Measurements from ENCODE around the gene NSRP1. TPM values are rescaled to one million over a fixed set of nuclear protein-coding genes. Genes with fewer than 3 reads are reported as not detected.

The NSRP1 gene
- total RNA-seq, 6 donors from 2014 or later: 23.1 to 78.6 (median 32.7) TPM

GRCh38 chr17:30172560-30172959 lies 55.9 kb downstream of the NSRP1 start:
- Histone ChIP-seq H3K27me3 (no peaks in the 10 kb centered on the region), H3K4me3 (no peak overlapping the region), H3K4me1 (no peaks in the 10 kb centered on the region), H3K9me3 (no peaks in the 10 kb centered on the region), H3K36me3 (peaks cover 0 to 40% (median 6%) of the 10 kb centered on the region in 4 donors), H3K27ac (no peak overlapping the region)
- DNase-seq (no peak), ATAC-seq (ENCODE audit: low FRiP score in 2 of 2) (no peak)
- WGBS, 2 donors: 100% methylated on average over 1 of the region's 1 CpG
- TF ChIP-seq, protein P1, sequence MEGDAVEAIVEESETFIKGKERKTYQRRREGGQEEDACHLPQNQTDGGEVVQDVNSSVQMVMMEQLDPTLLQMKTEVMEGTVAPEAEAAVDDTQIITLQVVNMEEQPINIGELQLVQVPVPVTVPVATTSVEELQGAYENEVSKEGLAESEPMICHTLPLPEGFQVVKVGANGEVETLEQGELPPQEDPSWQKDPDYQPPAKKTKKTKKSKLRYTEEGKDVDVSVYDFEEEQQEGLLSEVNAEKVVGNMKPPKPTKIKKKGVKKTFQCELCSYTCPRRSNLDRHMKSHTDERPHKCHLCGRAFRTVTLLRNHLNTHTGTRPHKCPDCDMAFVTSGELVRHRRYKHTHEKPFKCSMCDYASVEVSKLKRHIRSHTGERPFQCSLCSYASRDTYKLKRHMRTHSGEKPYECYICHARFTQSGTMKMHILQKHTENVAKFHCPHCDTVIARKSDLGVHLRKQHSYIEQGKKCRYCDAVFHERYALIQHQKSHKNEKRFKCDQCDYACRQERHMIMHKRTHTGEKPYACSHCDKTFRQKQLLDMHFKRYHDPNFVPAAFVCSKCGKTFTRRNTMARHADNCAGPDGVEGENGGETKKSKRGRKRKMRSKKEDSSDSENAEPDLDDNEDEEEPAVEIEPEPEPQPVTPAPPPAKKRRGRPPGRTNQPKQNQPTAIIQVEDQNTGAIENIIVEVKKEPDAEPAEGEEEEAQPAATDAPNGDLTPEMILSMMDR (IDR thresholded peaks at IDR 0.05): no peak
- TF ChIP-seq EP300 (IDR thresholded peaks at IDR 0.05) (no peak), POLR2A (IDR thresholded peaks at IDR 0.05) (no peak), POLR2AphosphoS5 (IDR thresholded peaks at IDR 0.05) (no peak)

DNA sequence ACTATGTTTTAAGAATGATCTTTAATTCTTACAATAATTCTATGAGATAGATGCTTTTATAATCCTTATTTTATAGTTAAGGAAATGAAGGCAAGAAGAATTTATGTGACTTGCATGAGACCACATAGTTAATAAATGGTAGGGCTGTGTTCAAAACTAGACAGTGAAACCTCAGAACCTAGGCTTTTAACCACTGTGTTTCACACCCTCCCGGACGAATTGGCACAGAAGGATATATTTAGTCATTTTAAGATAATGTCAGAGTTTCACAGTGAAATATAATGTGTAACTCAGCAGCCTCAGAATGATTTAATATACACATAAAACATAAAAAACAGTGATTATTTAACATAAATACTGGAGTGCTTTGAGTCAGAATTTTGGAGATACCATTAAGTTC lies 57.0 kb downstream of the NSRP1 start:
- Histone ChIP-seq H3K4me3 (no peak overlapping the region), H3K27me3 (no peaks in the 10 kb centered on the region), H3K9me3 (no peaks in the 10 kb centered on the region), H3K4me1 (no peaks in the 10 kb centered on the region), H3K36me3 (peaks cover 0 to 49% (median 6%) of the 10 kb centered on the region in 4 donors), H3K27ac (no peak overlapping the region)
- 70 to 81% methylated on average over 2 of the region's 2 CpGs for WGBS, 2 donors
- no peak for TF ChIP-seq EP300 (IDR thresholded peaks at IDR 0.05)
- TF ChIP-seq POLR2A (IDR thresholded peaks at IDR 0.05): no peak
- TF ChIP-seq POLR2AphosphoS5 (IDR thresholded peaks at IDR 0.05): no peak
- TF ChIP-seq, protein P1 (IDR thresholded peaks at IDR 0.05): no peak
- no peak for DNase-seq
- ATAC-seq (ENCODE audit: low FRiP score in 2 of 2): no peak

- DNase-seq (no peak), ATAC-seq (ENCODE audit: low FRiP score in 2 of 2) (no peak)
- peaks cover 0 to 58% (median 10%) of the 10 kb centered on the region in 4 donors for H3K36me3 ChIP-seq
- no peaks in the 10 kb centered on the region for H3K9me3 ChIP-seq
- TF ChIP-seq POLR2AphosphoS5 (IDR thresholded peaks at IDR 0.05) (no peak), POLR2A (IDR thresholded peaks at IDR 0.05) (no peak), EP300 (IDR thresholded peaks at IDR 0.05) (no peak)
- TF ChIP-seq, protein P1 (IDR thresholded peaks at IDR 0.05): no peak
- no peaks in the 10 kb centered on the region for H3K4me1 ChIP-seq
- 97 to 98% methylated on average over 1 of the region's 1 CpG for WGBS, 2 donors
- no peaks in the 10 kb centered on the region for H3K27me3 ChIP-seq
- H3K27ac ChIP-seq: no peak overlapping the region
- no peak overlapping the region for H3K4me3 ChIP-seq
Measured at GRCh38 chr17:30174556-30174955, 57.9 kb downstream of the NSRP1 start.

DNA sequence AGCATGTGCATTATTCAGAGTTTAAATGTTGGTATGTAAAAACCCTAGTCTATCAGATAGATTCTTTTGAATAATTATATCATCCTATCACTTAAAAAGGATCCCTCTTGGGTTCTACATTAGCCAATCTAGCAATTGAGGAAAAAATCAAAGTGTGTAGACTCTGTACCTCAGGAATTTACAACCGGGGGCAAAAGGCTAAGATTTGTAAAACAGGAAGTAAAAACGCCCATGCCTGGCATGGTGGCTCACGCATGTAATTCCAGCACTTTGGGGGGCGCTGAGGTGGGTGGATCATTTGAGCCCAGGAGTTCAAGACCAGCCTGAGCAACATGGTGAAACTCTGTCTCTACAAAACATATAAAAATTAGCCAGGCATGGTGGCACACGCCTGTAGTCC lies 60.2 kb downstream of the NSRP1 start:
- WGBS, 2 donors: 84 to 91% methylated on average over 5 of the region's 5 CpGs
- Histone ChIP-seq H3K27ac (no peak overlapping the region), H3K9me3 (no peaks in the 10 kb centered on the region), H3K27me3 (no peaks in the 10 kb centered on the region), H3K4me1 (no peaks in the 10 kb centered on the region), H3K36me3 (peaks cover 0 to 81% (median 28%) of the 10 kb centered on the region in 4 donors), H3K4me3 (no peak overlapping the region)
- TF ChIP-seq EP300 (IDR thresholded peaks at IDR 0.05) (no peak), POLR2A (IDR thresholded peaks at IDR 0.05) (no peak), POLR2AphosphoS5 (IDR thresholded peaks at IDR 0.05) (no peak)
- TF ChIP-seq, protein P1 (IDR thresholded peaks at IDR 0.05): no peak
- no peak for ATAC-seq (ENCODE audit: low FRiP score in 2 of 2)
- DNase-seq: no peak

- ATAC-seq (ENCODE audit: low FRiP score in 2 of 2) (no peak), DNase-seq (no peak)
- TF ChIP-seq POLR2A (IDR thresholded peaks at IDR 0.05) (no peak), EP300 (IDR thresholded peaks at IDR 0.05) (no peak), POLR2AphosphoS5 (IDR thresholded peaks at IDR 0.05) (no peak)
- TF ChIP-seq, protein P1 (IDR thresholded peaks at IDR 0.05): no peak
- H3K27me3 ChIP-seq: no peaks in the 10 kb centered on the region
- WGBS, 2 donors: 81 to 88% methylated on average over 1 of the region's 1 CpG
- no peak overlapping the region for H3K27ac ChIP-seq
- H3K36me3 ChIP-seq: peaks cover 0 to 46% (median 36%) of the 10 kb centered on the region in 4 donors
- H3K9me3 ChIP-seq: no peaks in the 10 kb centered on the region
- no peaks in the 10 kb centered on the region for H3K4me1 ChIP-seq
- no peak overlapping the region for H3K4me3 ChIP-seq
Measured at GRCh38 chr17:30186761-30187160, 70.1 kb downstream of the NSRP1 start.
